K562 (cell line): Measurements from ENCODE around the gene TRAPPC2B. TPM values are rescaled to one million over a fixed set of nuclear protein-coding genes. Genes with fewer than 3 reads are reported as not detected.

Experiments
- CBX5 ChIP-seq: IDR thresholded peaks from 2 replicates; pipeline ENCODE4 v1.6.1; 2014; ENCODE audit warnings: low read depth, borderline replicate concordance
- HNRNPK ChIP-seq: fragments of 200-400 bp; formaldehyde crosslinking; IDR thresholded peaks from one replicate; pipeline ENCODE4 v1.6.1; 2018; ENCODE audit warnings: mild to moderate bottlenecking, low read depth, low read length; ENCODE audit not compliant: poor library complexity, severe bottlenecking
- MCM3 ChIP-seq: fragments of 450-650 bp; IDR thresholded peaks from 2 replicates; pipeline ENCODE4 v1.6.1; 2016
- NR1H2 ChIP-seq: sonication (generic); formaldehyde crosslinking; IDR thresholded peaks from 2 replicates; pipeline ENCODE4 v1.4.0; 2020; ENCODE audit warnings: mild to moderate bottlenecking, missing genetic modification reagents
- RBBP5 ChIP-seq: fragments of 200-600 bp; sonication (generic); IDR thresholded peaks from 2 replicates; pipeline ENCODE4 v1.6.1; 2012; ENCODE audit warnings: borderline replicate concordance, mild to moderate bottlenecking, low read length, control low read depth, inconsistent platforms; ENCODE audit not compliant: insufficient read depth, poor library complexity, severe bottlenecking
- RBM34 ChIP-seq: fragments of 200-400 bp; formaldehyde crosslinking; IDR thresholded peaks from 2 replicates; pipeline ENCODE4 v1.6.1; 2018; ENCODE audit warnings: low read length, borderline replicate concordance; ENCODE audit not compliant: insufficient read depth
- SLC30A9 ChIP-seq: fragments of 250-450 bp; sonication (Bioruptor Pico); IDR thresholded peaks from 2 replicates; pipeline ENCODE4 v1.8.0; 2022; ENCODE audit warnings: mild to moderate bottlenecking, moderate library complexity
- TRIM24 ChIP-seq, 2 experiments: fragments of 450-650 bp; IDR thresholded peaks; 2 replicates each; pipeline ENCODE4 v1.6.1; 2016
- XRCC4 ChIP-seq: IDR thresholded peaks from one replicate; pipeline ENCODE4 v1.6.1; 2011; ENCODE audit not compliant: insufficient read depth, insufficient read length; ENCODE audit errors: extremely low read depth
- ZNF212 ChIP-seq: fragments of 450-650 bp; formaldehyde crosslinking; IDR thresholded peaks from 2 replicates; pipeline ENCODE4 v1.4.0; 2020; ENCODE audit warnings: mild to moderate bottlenecking
- ZNF274 ChIP-seq: IDR thresholded peaks from 2 replicates; pipeline ENCODE4 v1.6.1; 2011; ENCODE audit warnings: low read depth, mild to moderate bottlenecking, low read length, moderate library complexity, borderline replicate concordance
- ZNF76 ChIP-seq: fragments of 250-450 bp; sonication (Bioruptor Pico); IDR thresholded peaks from 2 replicates; pipeline ENCODE4 v1.4.0; 2020; ENCODE audit warnings: mild to moderate bottlenecking, moderate library complexity, borderline replicate concordance
- polyA plus RNA-seq, 8 experiments: library from polyadenylated mRNA; depleted of rRNA in 4 of 8; stranded (reverse) in 5 of 8; unstranded in 3 of 8; fragments of >200 nt; fragmentation: Nextera tagmentation in 2 of 8; fragmentation: Illumina TruSeq in 1 of 8; extraction: Ambion mirVana in 2 of 8; extraction: Trizol in 1 of 8; gene quantifications; 2 replicates each; pipeline versions ENCODE4 v1.2.1 to v1.2.3, GENCODE V29; 2011 to 2014; ENCODE audit warnings: inconsistent platforms in 1 of 8, missing spikeins in 1 of 8
- total RNA-seq, 7 experiments: library from RNA; depleted of rRNA in 6 of 7; stranded (reverse); fragments of >200 nt in 6 of 7; fragmentation: Illumina TruSeq in 2 of 7; extraction: Trizol in 2 of 7; gene quantifications; 2 replicates each; pipeline versions ENCODE4 v1.2.1 to v1.2.3, GENCODE V29; 2011 to 2021; ENCODE audit warnings: low replicate concordance in 1 of 7
- TF ChIP-seq, protein P1 (sequence below): fragments of 450-650 bp; IDR thresholded peaks from 2 replicates; pipeline ENCODE4 v1.6.1; 2016; ENCODE audit warnings: mild to moderate bottlenecking, moderate library complexity
- TF ChIP-seq, protein P2 (sequence below): sonication (generic); formaldehyde crosslinking; IDR thresholded peaks from 2 replicates; pipeline ENCODE4 v1.8.0; 2022; ENCODE audit warnings: missing genetic modification reagents, mild to moderate bottlenecking, borderline replicate concordance

Gene TRAPPC2B
- total and polyA plus RNA-seq, 9 of the 15 experiments (the other 6 are each of a cell fraction or from before 2014, with no cell fraction given) = 2.2 to 20.4 (median 4.6) TPM

- no peak for TF ChIP-seq XRCC4
- no peak for TF ChIP-seq ZNF274
- TF ChIP-seq RBBP5 = peak; percentile 64
- TF ChIP-seq MCM3 = no peak
- no peak for TF ChIP-seq ZNF76 (CRISPR knock-in tag)
- TF ChIP-seq RBM34 = no peak
- TF ChIP-seq ZNF212 = no peak
- 0 out of 2 replicates have a peak, but pooled peaks have one; percentile 45 for TF ChIP-seq NR1H2 (CRISPR knock-in tag)
- TF ChIP-seq HNRNPK = no peak
- TF ChIP-seq SLC30A9 = no peak
- no peak for TF ChIP-seq CBX5
- TF ChIP-seq, protein P1, sequence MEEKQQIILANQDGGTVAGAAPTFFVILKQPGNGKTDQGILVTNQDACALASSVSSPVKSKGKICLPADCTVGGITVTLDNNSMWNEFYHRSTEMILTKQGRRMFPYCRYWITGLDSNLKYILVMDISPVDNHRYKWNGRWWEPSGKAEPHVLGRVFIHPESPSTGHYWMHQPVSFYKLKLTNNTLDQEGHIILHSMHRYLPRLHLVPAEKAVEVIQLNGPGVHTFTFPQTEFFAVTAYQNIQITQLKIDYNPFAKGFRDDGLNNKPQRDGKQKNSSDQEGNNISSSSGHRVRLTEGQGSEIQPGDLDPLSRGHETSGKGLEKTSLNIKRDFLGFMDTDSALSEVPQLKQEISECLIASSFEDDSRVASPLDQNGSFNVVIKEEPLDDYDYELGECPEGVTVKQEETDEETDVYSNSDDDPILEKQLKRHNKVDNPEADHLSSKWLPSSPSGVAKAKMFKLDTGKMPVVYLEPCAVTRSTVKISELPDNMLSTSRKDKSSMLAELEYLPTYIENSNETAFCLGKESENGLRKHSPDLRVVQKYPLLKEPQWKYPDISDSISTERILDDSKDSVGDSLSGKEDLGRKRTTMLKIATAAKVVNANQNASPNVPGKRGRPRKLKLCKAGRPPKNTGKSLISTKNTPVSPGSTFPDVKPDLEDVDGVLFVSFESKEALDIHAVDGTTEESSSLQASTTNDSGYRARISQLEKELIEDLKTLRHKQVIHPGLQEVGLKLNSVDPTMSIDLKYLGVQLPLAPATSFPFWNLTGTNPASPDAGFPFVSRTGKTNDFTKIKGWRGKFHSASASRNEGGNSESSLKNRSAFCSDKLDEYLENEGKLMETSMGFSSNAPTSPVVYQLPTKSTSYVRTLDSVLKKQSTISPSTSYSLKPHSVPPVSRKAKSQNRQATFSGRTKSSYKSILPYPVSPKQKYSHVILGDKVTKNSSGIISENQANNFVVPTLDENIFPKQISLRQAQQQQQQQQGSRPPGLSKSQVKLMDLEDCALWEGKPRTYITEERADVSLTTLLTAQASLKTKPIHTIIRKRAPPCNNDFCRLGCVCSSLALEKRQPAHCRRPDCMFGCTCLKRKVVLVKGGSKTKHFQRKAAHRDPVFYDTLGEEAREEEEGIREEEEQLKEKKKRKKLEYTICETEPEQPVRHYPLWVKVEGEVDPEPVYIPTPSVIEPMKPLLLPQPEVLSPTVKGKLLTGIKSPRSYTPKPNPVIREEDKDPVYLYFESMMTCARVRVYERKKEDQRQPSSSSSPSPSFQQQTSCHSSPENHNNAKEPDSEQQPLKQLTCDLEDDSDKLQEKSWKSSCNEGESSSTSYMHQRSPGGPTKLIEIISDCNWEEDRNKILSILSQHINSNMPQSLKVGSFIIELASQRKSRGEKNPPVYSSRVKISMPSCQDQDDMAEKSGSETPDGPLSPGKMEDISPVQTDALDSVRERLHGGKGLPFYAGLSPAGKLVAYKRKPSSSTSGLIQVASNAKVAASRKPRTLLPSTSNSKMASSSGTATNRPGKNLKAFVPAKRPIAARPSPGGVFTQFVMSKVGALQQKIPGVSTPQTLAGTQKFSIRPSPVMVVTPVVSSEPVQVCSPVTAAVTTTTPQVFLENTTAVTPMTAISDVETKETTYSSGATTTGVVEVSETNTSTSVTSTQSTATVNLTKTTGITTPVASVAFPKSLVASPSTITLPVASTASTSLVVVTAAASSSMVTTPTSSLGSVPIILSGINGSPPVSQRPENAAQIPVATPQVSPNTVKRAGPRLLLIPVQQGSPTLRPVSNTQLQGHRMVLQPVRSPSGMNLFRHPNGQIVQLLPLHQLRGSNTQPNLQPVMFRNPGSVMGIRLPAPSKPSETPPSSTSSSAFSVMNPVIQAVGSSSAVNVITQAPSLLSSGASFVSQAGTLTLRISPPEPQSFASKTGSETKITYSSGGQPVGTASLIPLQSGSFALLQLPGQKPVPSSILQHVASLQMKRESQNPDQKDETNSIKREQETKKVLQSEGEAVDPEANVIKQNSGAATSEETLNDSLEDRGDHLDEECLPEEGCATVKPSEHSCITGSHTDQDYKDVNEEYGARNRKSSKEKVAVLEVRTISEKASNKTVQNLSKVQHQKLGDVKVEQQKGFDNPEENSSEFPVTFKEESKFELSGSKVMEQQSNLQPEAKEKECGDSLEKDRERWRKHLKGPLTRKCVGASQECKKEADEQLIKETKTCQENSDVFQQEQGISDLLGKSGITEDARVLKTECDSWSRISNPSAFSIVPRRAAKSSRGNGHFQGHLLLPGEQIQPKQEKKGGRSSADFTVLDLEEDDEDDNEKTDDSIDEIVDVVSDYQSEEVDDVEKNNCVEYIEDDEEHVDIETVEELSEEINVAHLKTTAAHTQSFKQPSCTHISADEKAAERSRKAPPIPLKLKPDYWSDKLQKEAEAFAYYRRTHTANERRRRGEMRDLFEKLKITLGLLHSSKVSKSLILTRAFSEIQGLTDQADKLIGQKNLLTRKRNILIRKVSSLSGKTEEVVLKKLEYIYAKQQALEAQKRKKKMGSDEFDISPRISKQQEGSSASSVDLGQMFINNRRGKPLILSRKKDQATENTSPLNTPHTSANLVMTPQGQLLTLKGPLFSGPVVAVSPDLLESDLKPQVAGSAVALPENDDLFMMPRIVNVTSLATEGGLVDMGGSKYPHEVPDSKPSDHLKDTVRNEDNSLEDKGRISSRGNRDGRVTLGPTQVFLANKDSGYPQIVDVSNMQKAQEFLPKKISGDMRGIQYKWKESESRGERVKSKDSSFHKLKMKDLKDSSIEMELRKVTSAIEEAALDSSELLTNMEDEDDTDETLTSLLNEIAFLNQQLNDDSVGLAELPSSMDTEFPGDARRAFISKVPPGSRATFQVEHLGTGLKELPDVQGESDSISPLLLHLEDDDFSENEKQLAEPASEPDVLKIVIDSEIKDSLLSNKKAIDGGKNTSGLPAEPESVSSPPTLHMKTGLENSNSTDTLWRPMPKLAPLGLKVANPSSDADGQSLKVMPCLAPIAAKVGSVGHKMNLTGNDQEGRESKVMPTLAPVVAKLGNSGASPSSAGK = no peak
- TF ChIP-seq, protein P2, sequence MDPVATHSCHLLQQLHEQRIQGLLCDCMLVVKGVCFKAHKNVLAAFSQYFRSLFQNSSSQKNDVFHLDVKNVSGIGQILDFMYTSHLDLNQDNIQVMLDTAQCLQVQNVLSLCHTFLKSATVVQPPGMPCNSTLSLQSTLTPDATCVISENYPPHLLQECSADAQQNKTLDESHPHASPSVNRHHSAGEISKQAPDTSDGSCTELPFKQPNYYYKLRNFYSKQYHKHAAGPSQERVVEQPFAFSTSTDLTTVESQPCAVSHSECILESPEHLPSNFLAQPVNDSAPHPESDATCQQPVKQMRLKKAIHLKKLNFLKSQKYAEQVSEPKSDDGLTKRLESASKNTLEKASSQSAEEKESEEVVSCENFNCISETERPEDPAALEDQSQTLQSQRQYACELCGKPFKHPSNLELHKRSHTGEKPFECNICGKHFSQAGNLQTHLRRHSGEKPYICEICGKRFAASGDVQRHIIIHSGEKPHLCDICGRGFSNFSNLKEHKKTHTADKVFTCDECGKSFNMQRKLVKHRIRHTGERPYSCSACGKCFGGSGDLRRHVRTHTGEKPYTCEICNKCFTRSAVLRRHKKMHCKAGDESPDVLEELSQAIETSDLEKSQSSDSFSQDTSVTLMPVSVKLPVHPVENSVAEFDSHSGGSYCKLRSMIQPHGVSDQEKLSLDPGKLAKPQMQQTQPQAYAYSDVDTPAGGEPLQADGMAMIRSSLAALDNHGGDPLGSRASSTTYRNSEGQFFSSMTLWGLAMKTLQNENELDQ (CRISPR knock-in tag) = no peak
- TF ChIP-seq TRIM24 (IDR thresholded peaks at IDR 0.05) = no peak; a peak in 2 of 4 replicates
Observed at GRCh38 chr19:57389730-57390598, 26.6 kb downstream of the TRAPPC2B start, which contains the start of gene ZNF548 (continued).
